Measurements from ENCODE around the gene ADAMTS17. TPM values are rescaled to one million over a fixed set of nuclear protein-coding genes. Genes with fewer than 3 reads are reported as not detected.

The ADAMTS17 gene
- total RNA-seq, 1 experiment from 2014 or later: 4.2 TPM

DNA sequence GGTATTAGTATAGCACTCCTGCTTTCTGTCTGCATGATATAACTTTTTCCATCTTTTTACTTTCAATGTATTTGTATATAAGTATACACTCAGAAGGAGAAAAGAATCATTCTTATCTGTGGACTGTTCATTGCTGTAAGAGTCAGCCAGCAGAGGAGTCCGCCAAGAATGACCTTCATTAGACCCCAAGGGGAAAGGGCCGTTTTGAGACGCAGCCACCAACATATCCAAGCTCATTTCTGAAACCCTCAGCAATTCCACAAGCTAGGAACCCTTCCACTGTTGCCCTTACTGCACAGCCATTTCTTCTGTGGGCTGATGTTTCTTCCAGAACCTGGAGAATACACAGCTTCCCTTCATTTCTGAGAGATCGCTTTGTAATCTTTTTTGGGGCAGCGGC, 301.8 kb downstream of the ADAMTS17 start (continued):
- TF ChIP-seq, protein P1, sequence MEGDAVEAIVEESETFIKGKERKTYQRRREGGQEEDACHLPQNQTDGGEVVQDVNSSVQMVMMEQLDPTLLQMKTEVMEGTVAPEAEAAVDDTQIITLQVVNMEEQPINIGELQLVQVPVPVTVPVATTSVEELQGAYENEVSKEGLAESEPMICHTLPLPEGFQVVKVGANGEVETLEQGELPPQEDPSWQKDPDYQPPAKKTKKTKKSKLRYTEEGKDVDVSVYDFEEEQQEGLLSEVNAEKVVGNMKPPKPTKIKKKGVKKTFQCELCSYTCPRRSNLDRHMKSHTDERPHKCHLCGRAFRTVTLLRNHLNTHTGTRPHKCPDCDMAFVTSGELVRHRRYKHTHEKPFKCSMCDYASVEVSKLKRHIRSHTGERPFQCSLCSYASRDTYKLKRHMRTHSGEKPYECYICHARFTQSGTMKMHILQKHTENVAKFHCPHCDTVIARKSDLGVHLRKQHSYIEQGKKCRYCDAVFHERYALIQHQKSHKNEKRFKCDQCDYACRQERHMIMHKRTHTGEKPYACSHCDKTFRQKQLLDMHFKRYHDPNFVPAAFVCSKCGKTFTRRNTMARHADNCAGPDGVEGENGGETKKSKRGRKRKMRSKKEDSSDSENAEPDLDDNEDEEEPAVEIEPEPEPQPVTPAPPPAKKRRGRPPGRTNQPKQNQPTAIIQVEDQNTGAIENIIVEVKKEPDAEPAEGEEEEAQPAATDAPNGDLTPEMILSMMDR (IDR thresholded peaks at IDR 0.05 in 2 of 3, conservative IDR thresholded peaks at IDR 0.05 in 1 of 3; ENCODE audit: borderline replicate concordance in 1 of 3, insufficient read depth in 1 of 3, low read depth in 2 of 3, low read length in 2 of 3): no peak

DNA sequence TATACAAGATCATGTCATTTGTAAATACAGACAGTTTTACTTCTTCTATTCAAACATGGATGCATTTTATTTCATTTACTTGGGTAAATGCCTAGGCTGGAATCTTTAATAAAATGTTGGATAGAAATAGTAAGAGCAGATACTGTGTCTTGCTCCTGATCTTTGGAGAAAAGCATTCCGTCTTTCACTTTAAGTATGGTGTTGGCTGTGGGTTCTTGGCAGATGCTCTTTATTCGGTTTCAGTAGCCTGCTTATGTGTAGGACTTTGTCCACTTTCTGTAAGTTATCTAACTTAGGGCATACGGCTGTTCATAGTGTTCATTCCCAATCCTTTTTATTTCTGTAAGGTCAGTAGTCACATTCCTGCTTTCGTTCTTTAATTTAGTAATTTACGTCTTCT, 303.0 kb downstream of the ADAMTS17 start:
- no peaks in the 10 kb centered on the region for H3K79me2 ChIP-seq (ENCODE audit: insufficient read depth, low read length)
- DNase-seq (ENCODE audit: low read depth, low spot score) (no peak), ATAC-seq (no peak)
- TF ChIP-seq, protein P2, sequence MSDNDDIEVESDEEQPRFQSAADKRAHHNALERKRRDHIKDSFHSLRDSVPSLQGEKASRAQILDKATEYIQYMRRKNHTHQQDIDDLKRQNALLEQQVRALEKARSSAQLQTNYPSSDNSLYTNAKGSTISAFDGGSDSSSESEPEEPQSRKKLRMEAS (IDR thresholded peaks at IDR 0.05): no peak
- TF ChIP-seq POLR2A (IDR thresholded peaks at IDR 0.05; ENCODE audit: borderline replicate concordance, extremely low read depth, insufficient read depth, insufficient read length): no peak
- H3K9ac ChIP-seq (ENCODE audit: low read length): no peak overlapping the region
- RAD21 ChIA-PET (ENCODE audit: low non-redundant PET in 1 of 2, low total read pairs in 2 of 2, uncharacterized antibody in 2 of 2, unreplicated experiment in 2 of 2): no interaction called here
- H3K27ac ChIP-seq (ENCODE audit: low read depth, low read length): no peak overlapping the region
- H3K27me3 ChIP-seq (ENCODE audit: insufficient read depth, low read length): no peaks in the 10 kb centered on the region
- peaks cover 17 to 19% of the 10 kb centered on the region in 2 experiments for H3K4me1 ChIP-seq (ENCODE audit: control insufficient read depth in 1 of 2, insufficient read depth in 2 of 2, low read length in 2 of 2)
- BruUV-seq (replicated peaks): no TSS peak
- no peaks in the 10 kb centered on the region for H3K9me2 ChIP-seq (ENCODE audit: insufficient read depth)
- POLR2A ChIA-PET: no interaction called here
- no peak overlapping the region for H3K4me3 ChIP-seq (replicated peaks in 1 of 2; ENCODE audit: low read depth in 1 of 2, low read length in 2 of 2)
- CTCF ChIA-PET: no interaction called here
- no peak overlapping the region for H2AFZ ChIP-seq (ENCODE audit: low read depth, low read length, poor library complexity, severe bottlenecking)
- no peak overlapping the region for H3K4me2 ChIP-seq (ENCODE audit: low read length)
- no peaks in the 10 kb centered on the region for H3K36me3 ChIP-seq (ENCODE audit: control insufficient read depth in 1 of 2, insufficient read depth in 2 of 2, low read length in 2 of 2)
- intact Hi-C loops (cut with micrococcal nuclease): no loop called here
- H4K20me1 ChIP-seq (ENCODE audit: insufficient read depth): no peaks in the 10 kb centered on the region
- no peaks in the 10 kb centered on the region for H3K9me3 ChIP-seq (ENCODE audit: control insufficient read depth in 1 of 2, insufficient read depth in 1 of 2, low read depth in 1 of 2, low read length in 2 of 2)

DNA sequence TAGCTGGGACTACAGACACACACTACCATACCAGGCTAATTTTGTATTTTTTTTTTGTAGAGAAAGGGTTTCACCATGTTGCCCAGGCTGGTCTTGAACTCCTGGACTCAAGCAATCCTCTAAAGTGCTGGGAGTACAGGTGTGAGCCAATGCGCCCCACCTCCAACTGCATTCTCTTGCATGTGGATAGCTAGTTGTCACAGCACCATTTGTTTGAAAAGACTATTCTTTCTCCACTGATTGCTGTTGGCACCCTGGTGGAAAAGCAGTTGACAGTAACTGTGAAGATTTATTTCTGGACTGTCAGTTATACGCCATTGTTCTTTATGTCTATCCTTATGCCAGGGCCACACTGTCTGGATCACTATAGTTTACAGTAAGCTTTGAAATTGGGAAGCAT, 303.9 kb downstream of the ADAMTS17 start:
- H3K4me3 ChIP-seq (replicated peaks in 1 of 2; ENCODE audit: low read depth in 1 of 2, low read length in 2 of 2): no peak overlapping the region
- no peaks in the 10 kb centered on the region for H4K20me1 ChIP-seq (ENCODE audit: insufficient read depth)
- POLR2A ChIA-PET: no interaction called here
- H3K27me3 ChIP-seq (ENCODE audit: insufficient read depth, low read length): no peaks in the 10 kb centered on the region
- ATAC-seq (no peak), DNase-seq (ENCODE audit: low read depth, low spot score) (no peak)
- RAD21 ChIA-PET (ENCODE audit: low non-redundant PET in 1 of 2, low total read pairs in 2 of 2, uncharacterized antibody in 2 of 2, unreplicated experiment in 2 of 2): no interaction called here
- H3K36me3 ChIP-seq (ENCODE audit: control insufficient read depth in 1 of 2, insufficient read depth in 2 of 2, low read length in 2 of 2): no peaks in the 10 kb centered on the region
- peaks cover 9 to 10% of the 10 kb centered on the region in 2 experiments for H3K4me1 ChIP-seq (ENCODE audit: control insufficient read depth in 1 of 2, insufficient read depth in 2 of 2, low read length in 2 of 2)
- intact Hi-C loops (cut with micrococcal nuclease): no loop called here
- H3K9ac ChIP-seq (ENCODE audit: low read length): no peak overlapping the region
- H3K27ac ChIP-seq (ENCODE audit: low read depth, low read length): no peak overlapping the region
- no peaks in the 10 kb centered on the region for H3K9me3 ChIP-seq (ENCODE audit: control insufficient read depth in 1 of 2, insufficient read depth in 1 of 2, low read depth in 1 of 2, low read length in 2 of 2)
- no peaks in the 10 kb centered on the region for H3K9me2 ChIP-seq (ENCODE audit: insufficient read depth)
- no peak overlapping the region for H2AFZ ChIP-seq (ENCODE audit: low read depth, low read length, poor library complexity, severe bottlenecking)
- CTCF ChIA-PET: no interaction called here
- no peak overlapping the region for H3K4me2 ChIP-seq (ENCODE audit: low read length)
- H3K79me2 ChIP-seq (ENCODE audit: insufficient read depth, low read length): no peaks in the 10 kb centered on the region
- BruUV-seq (replicated peaks): no TSS peak
- TF ChIP-seq EZH2 (IDR thresholded peaks at IDR 0.05): no peak
- TF ChIP-seq, protein P2 (IDR thresholded peaks at IDR 0.05): no peak
- no peak for TF ChIP-seq ELF1 (IDR thresholded peaks at IDR 0.05; ENCODE audit: borderline replicate concordance, low read depth)
- TF ChIP-seq, protein P3, sequence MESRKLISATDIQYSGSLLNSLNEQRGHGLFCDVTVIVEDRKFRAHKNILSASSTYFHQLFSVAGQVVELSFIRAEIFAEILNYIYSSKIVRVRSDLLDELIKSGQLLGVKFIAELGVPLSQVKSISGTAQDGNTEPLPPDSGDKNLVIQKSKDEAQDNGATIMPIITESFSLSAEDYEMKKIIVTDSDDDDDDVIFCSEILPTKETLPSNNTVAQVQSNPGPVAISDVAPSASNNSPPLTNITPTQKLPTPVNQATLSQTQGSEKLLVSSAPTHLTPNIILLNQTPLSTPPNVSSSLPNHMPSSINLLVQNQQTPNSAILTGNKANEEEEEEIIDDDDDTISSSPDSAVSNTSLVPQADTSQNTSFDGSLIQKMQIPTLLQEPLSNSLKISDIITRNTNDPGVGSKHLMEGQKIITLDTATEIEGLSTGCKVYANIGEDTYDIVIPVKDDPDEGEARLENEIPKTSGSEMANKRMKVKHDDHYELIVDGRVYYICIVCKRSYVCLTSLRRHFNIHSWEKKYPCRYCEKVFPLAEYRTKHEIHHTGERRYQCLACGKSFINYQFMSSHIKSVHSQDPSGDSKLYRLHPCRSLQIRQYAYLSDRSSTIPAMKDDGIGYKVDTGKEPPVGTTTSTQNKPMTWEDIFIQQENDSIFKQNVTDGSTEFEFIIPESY (IDR thresholded peaks at IDR 0.05; ENCODE audit: extremely low read depth, insufficient replicate concordance, low read length): no peak
- TF ChIP-seq, protein P1 (IDR thresholded peaks at IDR 0.05 in 2 of 3, conservative IDR thresholded peaks at IDR 0.05 in 1 of 3; ENCODE audit: borderline replicate concordance in 1 of 3, insufficient read depth in 1 of 3, low read depth in 2 of 3, low read length in 2 of 3): no peak
- TF ChIP-seq, protein P4, sequence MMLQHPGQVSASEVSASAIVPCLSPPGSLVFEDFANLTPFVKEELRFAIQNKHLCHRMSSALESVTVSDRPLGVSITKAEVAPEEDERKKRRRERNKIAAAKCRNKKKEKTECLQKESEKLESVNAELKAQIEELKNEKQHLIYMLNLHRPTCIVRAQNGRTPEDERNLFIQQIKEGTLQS (IDR thresholded peaks at IDR 0.05): no peak
- no peak for TF ChIP-seq TCF7L2 (IDR thresholded peaks at IDR 0.05; ENCODE audit: borderline replicate concordance, extremely low read depth, insufficient read depth, insufficient read length)
- no peak for TF ChIP-seq EGR1 (IDR thresholded peaks at IDR 0.05; ENCODE audit: low read depth)
- TF ChIP-seq FOSL1 (IDR thresholded peaks at IDR 0.05; ENCODE audit: low read depth): no peak

Data from HCT116 (cell line).